ENCODE results near the gene RNF212.

The RNF212 gene

GRCh38 chr4:1022739-1023066, 90.7 kb downstream of the RNF212 start:
- Mint-ChIP-seq H3K4me3 (no peak overlapping the region), H3K27ac (no peak overlapping the region), H3K27me3 (no peaks in the 10 kb centered on the region), H3K9me3 (no peaks in the 10 kb centered on the region), H3K36me3 (ENCODE audit: insufficient read depth) (peaks cover 11% of the 10 kb centered on the region), H3K4me1 (ENCODE audit: low read depth in 2 of 2) (peaks cover 0 to 5% of the 10 kb centered on the region in 2 donors)
- ATAC-seq (replicated peaks) (no peak), DNase-seq (no peak)

- no peak overlapping the region for H3K4me3 Mint-ChIP-seq
Measured at GRCh38 chr4:1022051-1022738, 91.2 kb downstream of the RNF212 start.

More at GRCh38 chr4:1022051-1022738, 91.2 kb downstream of the RNF212 start:
- Mint-ChIP-seq H3K9me3 (no peaks in the 10 kb centered on the region), H3K4me1 (ENCODE audit: low read depth in 2 of 2) (peaks cover 0 to 5% of the 10 kb centered on the region in 2 donors), H3K27ac (no peak overlapping the region), H3K27me3 (no peaks in the 10 kb centered on the region), H3K36me3 (ENCODE audit: insufficient read depth) (peaks cover 11% of the 10 kb centered on the region)
- no peak for ATAC-seq (replicated peaks)
- no peak for DNase-seq
